ENCODE data around the gene PCSK6.

- TF ChIP-seq, protein P1, sequence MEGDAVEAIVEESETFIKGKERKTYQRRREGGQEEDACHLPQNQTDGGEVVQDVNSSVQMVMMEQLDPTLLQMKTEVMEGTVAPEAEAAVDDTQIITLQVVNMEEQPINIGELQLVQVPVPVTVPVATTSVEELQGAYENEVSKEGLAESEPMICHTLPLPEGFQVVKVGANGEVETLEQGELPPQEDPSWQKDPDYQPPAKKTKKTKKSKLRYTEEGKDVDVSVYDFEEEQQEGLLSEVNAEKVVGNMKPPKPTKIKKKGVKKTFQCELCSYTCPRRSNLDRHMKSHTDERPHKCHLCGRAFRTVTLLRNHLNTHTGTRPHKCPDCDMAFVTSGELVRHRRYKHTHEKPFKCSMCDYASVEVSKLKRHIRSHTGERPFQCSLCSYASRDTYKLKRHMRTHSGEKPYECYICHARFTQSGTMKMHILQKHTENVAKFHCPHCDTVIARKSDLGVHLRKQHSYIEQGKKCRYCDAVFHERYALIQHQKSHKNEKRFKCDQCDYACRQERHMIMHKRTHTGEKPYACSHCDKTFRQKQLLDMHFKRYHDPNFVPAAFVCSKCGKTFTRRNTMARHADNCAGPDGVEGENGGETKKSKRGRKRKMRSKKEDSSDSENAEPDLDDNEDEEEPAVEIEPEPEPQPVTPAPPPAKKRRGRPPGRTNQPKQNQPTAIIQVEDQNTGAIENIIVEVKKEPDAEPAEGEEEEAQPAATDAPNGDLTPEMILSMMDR (IDR thresholded peaks at IDR 0.05) = no peak
- TF ChIP-seq POLR2A (IDR thresholded peaks at IDR 0.05) = no peak
- TF ChIP-seq EP300 (IDR thresholded peaks at IDR 0.05) = no peak
Observed at GRCh38 chr15:101431301-101431700, 58.2 kb downstream of the PCSK6 start.

All from sigmoid colon (tissue), 4 donors.